Measurements from ENCODE around the gene ABCC11. TPM values are rescaled to one million over a fixed set of nuclear protein-coding genes. Genes with fewer than 3 reads are reported as not detected.

Gene ABCC11
- total and polyA plus RNA-seq, 2 of the 13 experiments (the other 11 are each of a cell fraction or from before 2014, with no cell fraction given) = 1.0 to 1.4 TPM

DNA sequence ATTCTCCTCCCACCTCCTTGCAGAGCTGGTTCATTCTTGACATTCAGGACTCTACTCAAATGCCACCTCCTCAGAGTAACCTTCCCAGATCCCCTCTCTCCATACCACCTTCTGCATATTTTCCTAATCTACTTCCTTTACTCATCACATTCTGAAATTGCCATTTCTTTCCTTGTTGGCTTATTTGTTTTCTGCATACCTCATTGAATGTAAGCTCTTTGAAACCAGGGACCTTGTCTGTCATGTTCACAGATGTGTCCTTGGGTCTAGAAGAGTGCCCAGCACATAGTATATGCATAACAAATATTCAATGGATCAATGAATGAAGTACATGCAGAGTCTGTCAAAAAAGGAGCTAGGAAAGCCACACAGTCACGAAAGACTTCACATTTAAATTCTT lies 11.1 kb downstream of the ABCC11 start (continued):
- TF ChIP-seq KMT2A (CRISPR knock-in tag; IDR thresholded peaks at IDR 0.05) = no peak
- peak; percentile 41; the same call in 1 of the 2 replicates for TF ChIP-seq RCOR2 (CRISPR knock-in tag; IDR thresholded peaks at IDR 0.05)
- TF ChIP-seq, protein P1, sequence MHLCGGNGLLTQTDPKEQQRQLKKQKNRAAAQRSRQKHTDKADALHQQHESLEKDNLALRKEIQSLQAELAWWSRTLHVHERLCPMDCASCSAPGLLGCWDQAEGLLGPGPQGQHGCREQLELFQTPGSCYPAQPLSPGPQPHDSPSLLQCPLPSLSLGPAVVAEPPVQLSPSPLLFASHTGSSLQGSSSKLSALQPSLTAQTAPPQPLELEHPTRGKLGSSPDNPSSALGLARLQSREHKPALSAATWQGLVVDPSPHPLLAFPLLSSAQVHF (CRISPR knock-in tag; IDR thresholded peaks at IDR 0.05) = no peak
- TF ChIP-seq, protein P2, sequence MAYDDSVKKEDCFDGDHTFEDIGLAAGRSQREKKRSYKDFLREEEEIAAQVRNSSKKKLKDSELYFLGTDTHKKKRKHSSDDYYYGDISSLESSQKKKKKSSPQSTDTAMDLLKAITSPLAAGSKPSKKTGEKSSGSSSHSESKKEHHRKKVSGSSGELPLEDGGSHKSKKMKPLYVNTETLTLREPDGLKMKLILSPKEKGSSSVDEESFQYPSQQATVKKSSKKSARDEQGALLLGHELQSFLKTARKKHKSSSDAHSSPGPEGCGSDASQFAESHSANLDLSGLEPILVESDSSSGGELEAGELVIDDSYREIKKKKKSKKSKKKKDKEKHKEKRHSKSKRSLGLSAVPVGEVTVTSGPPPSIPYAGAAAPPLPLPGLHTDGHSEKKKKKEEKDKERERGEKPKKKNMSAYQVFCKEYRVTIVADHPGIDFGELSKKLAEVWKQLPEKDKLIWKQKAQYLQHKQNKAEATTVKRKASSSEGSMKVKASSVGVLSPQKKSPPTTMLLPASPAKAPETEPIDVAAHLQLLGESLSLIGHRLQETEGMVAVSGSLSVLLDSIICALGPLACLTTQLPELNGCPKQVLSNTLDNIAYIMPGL (CRISPR knock-in tag; IDR thresholded peaks at IDR 0.05; ENCODE audit: borderline replicate concordance in 1 of 2, low read depth in 1 of 2) = no peak
- TF ChIP-seq, protein P3, sequence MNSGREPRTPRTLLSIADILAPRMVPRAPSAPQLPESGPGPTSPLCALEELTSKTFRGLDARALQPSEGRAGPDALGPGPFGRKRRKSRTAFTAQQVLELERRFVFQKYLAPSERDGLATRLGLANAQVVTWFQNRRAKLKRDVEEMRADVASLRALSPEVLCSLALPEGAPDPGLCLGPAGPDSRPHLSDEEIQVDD (CRISPR knock-in tag; IDR thresholded peaks at IDR 0.05; ENCODE audit: borderline replicate concordance) = no peak
- TF ChIP-seq ZNF292 (CRISPR knock-in tag; IDR thresholded peaks at IDR 0.05; ENCODE audit: borderline replicate concordance, low read depth) = no peak
- no peak for TF ChIP-seq NAIF1 (CRISPR knock-in tag; IDR thresholded peaks at IDR 0.05; ENCODE audit: borderline replicate concordance)
- peak; percentile 47 for TF ChIP-seq NCOA2 (CRISPR knock-in tag; IDR thresholded peaks at IDR 0.05)
- TF ChIP-seq IRX3 (CRISPR knock-in tag; IDR thresholded peaks at IDR 0.05; ENCODE audit: borderline replicate concordance, low read depth) = no peak
- TF ChIP-seq ZNF484 (CRISPR knock-in tag; IDR thresholded peaks at IDR 0.05; ENCODE audit: borderline replicate concordance, low read depth) = no peak
- no peak for TF ChIP-seq NPAS2 (CRISPR knock-in tag; IDR thresholded peaks at IDR 0.05; ENCODE audit: borderline replicate concordance)
- no peak for TF ChIP-seq PRMT3 (CRISPR knock-in tag; IDR thresholded peaks at IDR 0.05; ENCODE audit: borderline replicate concordance, low read depth)
- no peak for TF ChIP-seq ZNF431 (CRISPR knock-in tag; IDR thresholded peaks at IDR 0.05; ENCODE audit: borderline replicate concordance, low read depth)
- no peak for TF ChIP-seq MTA3 (CRISPR knock-in tag; IDR thresholded peaks at IDR 0.05)
- TF ChIP-seq, protein P4, sequence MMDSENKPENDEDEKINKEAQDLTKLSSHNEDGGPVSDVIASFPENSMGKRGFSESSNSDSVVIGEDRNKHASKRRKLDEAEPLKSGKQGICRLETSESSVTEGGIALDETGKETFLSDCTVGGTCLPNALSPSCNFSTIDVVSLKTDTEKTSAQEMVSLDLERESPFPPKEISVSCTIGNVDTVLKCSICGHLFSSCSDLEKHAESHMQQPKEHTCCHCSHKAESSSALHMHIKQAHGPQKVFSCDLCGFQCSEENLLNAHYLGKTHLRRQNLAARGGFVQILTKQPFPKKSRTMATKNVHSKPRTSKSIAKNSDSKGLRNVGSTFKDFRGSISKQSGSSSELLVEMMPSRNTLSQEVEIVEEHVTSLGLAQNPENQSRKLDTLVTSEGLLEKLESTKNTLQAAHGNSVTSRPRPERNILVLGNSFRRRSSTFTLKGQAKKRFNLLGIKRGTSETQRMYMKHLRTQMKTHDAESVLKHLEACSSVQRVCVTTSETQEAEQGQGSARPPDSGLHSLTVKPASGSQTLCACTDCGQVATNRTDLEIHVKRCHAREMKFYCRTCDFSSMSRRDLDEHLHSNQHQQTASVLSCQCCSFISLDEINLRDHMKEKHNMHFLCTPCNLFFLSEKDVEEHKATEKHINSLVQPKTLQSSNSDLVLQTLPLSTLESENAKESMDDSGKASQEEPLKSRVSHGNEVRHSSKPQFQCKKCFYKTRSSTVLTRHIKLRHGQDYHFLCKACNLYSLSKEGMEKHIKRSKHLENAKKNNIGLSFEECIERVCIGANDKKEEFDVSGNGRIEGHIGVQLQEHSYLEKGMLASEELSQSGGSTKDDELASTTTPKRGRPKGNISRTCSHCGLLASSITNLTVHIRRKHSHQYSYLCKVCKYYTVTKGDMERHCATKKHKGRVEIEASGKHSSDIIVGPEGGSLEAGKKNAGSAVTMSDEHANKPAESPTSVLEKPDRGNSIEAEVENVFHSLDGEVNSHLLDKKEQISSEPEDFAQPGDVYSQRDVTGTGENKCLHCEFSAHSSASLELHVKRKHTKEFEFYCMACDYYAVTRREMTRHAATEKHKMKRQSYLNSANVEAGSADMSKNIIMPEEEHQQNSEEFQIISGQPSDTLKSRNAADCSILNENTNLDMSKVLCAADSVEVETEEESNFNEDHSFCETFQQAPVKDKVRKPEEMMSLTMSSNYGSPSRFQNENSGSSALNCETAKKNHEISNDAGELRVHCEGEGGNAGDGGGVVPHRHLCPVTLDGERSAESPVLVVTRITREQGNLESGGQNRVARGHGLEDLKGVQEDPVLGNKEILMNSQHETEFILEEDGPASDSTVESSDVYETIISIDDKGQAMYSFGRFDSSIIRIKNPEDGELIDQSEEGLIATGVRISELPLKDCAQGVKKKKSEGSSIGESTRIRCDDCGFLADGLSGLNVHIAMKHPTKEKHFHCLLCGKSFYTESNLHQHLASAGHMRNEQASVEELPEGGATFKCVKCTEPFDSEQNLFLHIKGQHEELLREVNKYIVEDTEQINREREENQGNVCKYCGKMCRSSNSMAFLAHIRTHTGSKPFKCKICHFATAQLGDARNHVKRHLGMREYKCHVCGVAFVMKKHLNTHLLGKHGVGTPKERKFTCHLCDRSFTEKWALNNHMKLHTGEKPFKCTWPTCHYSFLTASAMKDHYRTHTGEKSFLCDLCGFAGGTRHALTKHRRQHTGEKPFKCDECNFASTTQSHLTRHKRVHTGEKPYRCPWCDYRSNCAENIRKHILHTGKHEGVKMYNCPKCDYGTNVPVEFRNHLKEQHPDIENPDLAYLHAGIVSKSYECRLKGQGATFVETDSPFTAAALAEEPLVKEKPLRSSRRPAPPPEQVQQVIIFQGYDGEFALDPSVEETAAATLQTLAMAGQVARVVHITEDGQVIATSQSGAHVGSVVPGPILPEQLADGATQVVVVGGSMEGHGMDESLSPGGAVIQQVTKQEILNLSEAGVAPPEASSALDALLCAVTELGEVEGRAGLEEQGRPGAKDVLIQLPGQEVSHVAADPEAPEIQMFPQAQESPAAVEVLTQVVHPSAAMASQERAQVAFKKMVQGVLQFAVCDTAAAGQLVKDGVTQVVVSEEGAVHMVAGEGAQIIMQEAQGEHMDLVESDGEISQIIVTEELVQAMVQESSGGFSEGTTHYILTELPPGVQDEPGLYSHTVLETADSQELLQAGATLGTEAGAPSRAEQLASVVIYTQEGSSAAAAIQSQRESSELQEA (CRISPR knock-in tag; IDR thresholded peaks at IDR 0.05; ENCODE audit: not compliant biosample characterization) = no peak
- TF ChIP-seq SALL2 (CRISPR knock-in tag; IDR thresholded peaks at IDR 0.05) = no peak
- no peak for TF ChIP-seq ZFY (CRISPR knock-in tag; IDR thresholded peaks at IDR 0.05)
- TF ChIP-seq ZNF501 (CRISPR knock-in tag; IDR thresholded peaks at IDR 0.05) = no peak
- no peak for TF ChIP-seq PHB2 (IDR thresholded peaks at IDR 0.05; ENCODE audit: partially characterized antibody)

All from HepG2 (cell line).